Astrocyte of the spinal cord (primary cell): Measurements from ENCODE around the gene LRRC73.

Experiments
- DNase-seq: peaks from one replicate; pipeline ENCODE4 v3.0.0; 2011; ENCODE audit warnings: low read depth, low spot score
- H3K4me3 ChIP-seq: 2 replicates; pipeline ENCODE4 v1.5.1; 2011; ENCODE audit warnings: low read depth, mild to moderate bottlenecking, low read length, moderate library complexity
- in situ Hi-C: cut with HindIII; loops from 2 replicates; pipeline ENCODE4 v1.10.0; 2017; ENCODE audit warnings: low sequenced_read_pairs
- TF ChIP-seq, protein P1 (sequence below): IDR thresholded peaks from 2 replicates; pipeline ENCODE4 v1.5.1; 2012; ENCODE audit warnings: low read depth, mild to moderate bottlenecking, low read length, inconsistent platforms

LRRC73 gene

DNA sequence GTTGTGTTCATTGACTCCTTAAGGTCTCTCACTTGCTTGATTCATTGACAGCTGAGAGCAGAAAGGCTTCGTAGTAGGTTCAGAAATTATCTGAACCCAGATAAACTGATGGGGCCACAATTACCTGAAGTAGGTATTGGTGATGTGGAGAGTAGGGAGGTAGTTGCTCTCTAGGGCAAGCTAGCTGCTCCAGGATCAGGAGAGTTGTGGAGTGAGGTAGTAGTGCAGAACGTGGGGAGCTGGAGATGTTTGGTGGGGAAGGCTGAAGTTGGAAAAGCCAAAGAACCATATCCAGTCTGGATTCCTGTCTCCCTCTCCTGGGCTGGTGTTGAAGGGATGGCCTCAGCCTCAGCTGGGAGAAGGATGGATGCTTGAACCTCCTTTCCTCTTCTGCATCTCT is 16.9 kb downstream of the LRRC73 start:
- DNase-seq, result no peak
- in situ Hi-C loops, result no loop called here
- H3K4me3 ChIP-seq, result no peak overlapping the region
- TF ChIP-seq, protein P1, sequence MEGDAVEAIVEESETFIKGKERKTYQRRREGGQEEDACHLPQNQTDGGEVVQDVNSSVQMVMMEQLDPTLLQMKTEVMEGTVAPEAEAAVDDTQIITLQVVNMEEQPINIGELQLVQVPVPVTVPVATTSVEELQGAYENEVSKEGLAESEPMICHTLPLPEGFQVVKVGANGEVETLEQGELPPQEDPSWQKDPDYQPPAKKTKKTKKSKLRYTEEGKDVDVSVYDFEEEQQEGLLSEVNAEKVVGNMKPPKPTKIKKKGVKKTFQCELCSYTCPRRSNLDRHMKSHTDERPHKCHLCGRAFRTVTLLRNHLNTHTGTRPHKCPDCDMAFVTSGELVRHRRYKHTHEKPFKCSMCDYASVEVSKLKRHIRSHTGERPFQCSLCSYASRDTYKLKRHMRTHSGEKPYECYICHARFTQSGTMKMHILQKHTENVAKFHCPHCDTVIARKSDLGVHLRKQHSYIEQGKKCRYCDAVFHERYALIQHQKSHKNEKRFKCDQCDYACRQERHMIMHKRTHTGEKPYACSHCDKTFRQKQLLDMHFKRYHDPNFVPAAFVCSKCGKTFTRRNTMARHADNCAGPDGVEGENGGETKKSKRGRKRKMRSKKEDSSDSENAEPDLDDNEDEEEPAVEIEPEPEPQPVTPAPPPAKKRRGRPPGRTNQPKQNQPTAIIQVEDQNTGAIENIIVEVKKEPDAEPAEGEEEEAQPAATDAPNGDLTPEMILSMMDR, result no peak

DNA sequence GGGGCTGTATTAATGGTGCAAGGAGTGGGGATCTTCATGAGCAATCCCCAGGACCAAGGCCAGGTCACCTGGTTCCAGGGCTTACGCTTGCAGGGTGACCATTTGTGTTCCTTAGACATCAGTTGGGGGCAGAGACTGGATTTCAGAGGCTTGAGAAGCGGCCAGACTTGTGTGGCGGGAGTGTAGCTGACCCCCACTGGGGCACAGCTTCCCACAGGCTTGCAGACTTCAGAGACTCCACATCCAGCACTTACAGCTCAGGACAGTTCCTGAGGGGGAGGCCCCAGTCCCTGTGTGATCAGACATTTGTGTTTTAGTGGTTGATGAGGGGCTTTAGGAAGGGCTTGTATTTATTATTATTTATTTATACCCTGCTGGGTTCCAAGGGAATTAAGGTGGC is 17.5 kb downstream of the LRRC73 start:
- in situ Hi-C loops, result no loop called here
- DNase-seq, result peak; percentile 72
- TF ChIP-seq, protein P1, result no peak

DNA sequence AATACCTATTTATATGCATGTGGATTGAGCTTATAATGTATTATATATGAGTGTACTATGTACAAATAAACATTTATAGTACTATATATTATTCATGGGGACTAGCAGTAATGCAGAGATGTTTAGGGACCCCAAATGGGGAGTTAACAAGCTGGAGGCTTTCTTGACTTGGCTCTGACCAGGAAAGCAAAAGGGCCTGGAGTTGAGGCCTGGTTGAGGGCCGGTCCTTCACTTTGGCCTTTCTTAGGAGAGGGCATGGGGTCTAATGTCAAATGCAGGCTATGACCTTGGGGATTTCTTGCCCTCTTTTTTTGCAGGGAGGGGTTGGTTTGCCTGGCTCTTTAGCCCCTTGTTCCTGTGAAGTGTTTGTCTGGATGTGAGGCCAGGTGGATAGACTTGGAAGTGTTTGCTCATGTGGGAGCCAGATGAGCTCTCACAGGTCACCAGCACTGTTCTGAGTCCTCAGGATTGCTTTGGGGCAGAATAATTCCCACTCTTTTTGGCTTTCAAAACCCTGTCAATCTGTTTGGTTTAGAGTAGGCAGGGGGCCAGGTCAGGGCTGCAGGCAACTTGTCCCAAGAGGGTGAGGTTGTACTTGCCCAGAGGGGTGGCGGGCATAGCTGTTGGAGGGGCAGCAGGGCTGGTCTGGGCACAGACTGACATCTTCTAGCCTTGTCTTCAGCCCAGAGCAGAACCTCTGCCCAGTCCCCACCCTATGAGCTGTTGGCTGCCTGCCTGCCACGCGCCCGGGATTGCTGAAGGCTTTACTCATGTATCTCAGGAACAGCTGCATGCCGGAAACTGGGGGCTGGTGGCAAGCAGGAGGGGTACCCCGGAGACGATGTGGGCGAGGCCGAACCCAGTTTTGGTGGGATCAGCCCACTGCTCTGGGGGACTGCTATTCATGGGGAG is 18.1 kb downstream of the LRRC73 start:
- in situ Hi-C loops, result no loop called here
- H3K4me3 ChIP-seq, result no peak overlapping the region
- TF ChIP-seq, protein P1, result no peak
- DNase-seq, result peak; percentile 77

More for the DNA sequence above, 17.5 kb downstream of the LRRC73 start:
- H3K4me3 ChIP-seq, result no peak overlapping the region

DNA sequence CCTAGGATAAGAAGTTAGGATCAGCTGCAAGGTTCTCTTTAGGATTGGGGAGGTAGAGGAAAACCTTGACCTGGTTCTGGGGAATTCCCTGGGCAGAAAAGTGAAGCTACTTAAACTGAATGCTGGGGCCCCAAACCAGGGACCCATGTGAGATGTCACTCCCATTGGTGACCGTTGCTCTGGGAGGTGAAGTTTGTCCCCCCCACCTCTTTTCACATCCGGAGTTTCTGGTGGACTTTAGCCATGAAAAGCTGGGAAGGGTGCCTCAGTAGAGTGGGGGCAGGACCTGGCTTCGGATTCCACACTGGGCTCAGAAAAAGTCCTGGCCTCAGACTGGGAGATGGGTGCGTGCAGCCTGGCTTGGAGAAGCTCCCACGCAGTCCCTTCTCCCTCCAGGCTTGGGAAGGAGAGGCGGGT is 19.6 kb downstream of the LRRC73 start:
- TF ChIP-seq, protein P1, result no peak
- no peak for DNase-seq
- no peak overlapping the region for H3K4me3 ChIP-seq
- in situ Hi-C loops, result no loop called here

DNA sequence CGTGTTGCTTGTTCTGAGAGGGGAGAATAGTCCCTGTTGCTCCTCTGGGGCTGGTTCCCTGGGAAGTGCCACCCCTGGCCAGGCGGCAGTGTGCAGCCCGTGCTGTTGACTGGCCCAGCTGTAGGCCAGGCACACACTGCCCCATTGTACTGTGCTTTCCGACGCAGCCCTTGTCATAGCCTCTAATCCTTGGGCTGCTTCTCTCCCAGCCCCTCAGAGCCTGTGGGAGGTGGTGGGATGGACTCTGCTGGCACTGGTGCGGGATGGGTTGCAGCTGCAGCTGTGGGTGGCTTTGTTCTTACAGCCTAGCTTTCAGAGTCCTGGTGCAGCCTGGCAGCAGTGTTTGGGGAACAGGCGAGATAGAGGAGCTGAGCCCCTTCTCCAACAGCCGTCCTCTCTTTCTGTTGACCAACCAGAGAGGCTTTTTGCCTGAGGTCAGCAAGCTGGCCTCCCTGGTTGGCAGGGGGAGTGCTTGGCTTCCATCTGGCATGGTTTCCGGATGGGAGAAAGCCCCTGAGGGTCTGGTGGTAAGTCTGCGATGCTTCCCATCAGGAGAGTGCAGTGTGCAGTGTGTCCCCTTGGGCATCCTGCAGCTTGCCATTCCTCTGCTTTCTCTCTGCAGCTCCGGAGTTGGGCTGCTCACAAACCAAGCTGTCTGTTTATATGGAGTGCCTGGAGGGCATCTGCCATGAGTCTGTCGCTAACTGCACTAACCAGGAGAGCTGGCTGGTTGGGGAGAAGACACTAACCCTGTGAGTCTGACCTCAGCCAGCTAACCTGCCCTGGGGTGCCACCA is 20.7 kb downstream of the LRRC73 start:
- TF ChIP-seq, protein P1, result no peak
- no peak for DNase-seq
- H3K4me3 ChIP-seq, result no peak overlapping the region
- in situ Hi-C loops, result no loop called here

DNA sequence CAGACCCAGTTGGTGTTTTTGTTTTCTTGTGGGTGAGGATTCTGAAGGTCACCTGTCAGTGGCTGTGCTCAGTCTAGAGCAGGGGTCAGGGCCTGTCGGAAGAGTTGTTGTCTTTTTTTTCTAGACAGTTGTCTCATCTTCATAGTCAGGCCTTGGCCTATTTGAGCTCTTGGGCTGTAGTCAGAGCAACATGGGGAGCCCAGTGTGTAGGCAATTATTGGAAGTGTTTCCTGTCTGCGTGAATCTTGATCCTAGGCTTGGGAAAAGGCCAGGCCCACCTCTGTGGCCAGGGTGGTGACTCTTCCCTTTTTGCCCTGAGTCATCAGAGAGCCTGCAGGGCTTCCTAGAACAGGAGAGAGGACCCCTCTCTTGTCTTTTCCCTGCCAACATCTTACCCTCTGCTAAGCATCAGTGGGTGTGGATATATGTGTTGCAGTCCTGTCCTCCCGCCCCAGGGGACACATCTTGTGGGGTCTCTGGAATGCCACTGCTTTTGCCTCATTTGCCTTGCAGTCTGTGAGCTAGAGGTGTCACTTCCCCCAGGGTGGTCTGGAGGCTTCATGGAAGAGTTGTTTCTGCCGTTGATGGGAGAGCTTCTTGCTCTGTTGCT is 21.4 kb downstream of the LRRC73 start:
- peak; percentile 38 for DNase-seq
- in situ Hi-C loops, result no loop called here
- H3K4me3 ChIP-seq, result no peak overlapping the region
- TF ChIP-seq, protein P1, result no peak
